K562 (cell line): ENCODE data around the gene GUK1. TPM values are rescaled to one million over a fixed set of nuclear protein-coding genes. Genes with fewer than 3 reads are reported as not detected.

Experiments used
- C11orf30 ChIP-seq: fragments of 450-650 bp; IDR thresholded peaks from 2 replicates; pipeline ENCODE4 v1.6.1; 2016; ENCODE audit warnings: low read depth, mild to moderate bottlenecking
- CBX2 ChIP-seq: fragments of 200-600 bp; sonication (generic); IDR thresholded peaks from one replicate; pipeline ENCODE4 v1.6.1; 2012; ENCODE audit warnings: mild to moderate bottlenecking, low read length, inconsistent platforms; ENCODE audit not compliant: insufficient read depth, poor library complexity, severe bottlenecking
- DNMT1 ChIP-seq: fragments of 450-650 bp; IDR thresholded peaks from 2 replicates; pipeline ENCODE4 v1.6.1; 2016; ENCODE audit warnings: antibody characterized with exemption, mild to moderate bottlenecking
- GTF2F1 ChIP-seq: IDR thresholded peaks from 2 replicates; pipeline ENCODE4 v1.6.1; 2011; ENCODE audit warnings: low read depth, low read length, improper control_type of control experiment
- HDAC3 ChIP-seq: fragments of 450-650 bp; IDR thresholded peaks from 2 replicates; pipeline ENCODE4 v1.6.1; 2018; ENCODE audit warnings: borderline replicate concordance, mild to moderate bottlenecking, moderate library complexity; ENCODE audit not compliant: partially characterized antibody
- KAT7 ChIP-seq: sonication (generic); formaldehyde crosslinking; IDR thresholded peaks from 2 replicates; pipeline ENCODE4 v1.8.0; 2022; ENCODE audit warnings: missing genetic modification reagents, mild to moderate bottlenecking, borderline replicate concordance
- MAFG ChIP-seq: fragments of 450-650 bp; conservative IDR thresholded peaks from 2 replicates; pipeline ENCODE4 v1.6.1; 2016; ENCODE audit warnings: missing genetic modification characterization, missing compliant biosample characterization
- NRF1 ChIP-seq, 2 experiments: fragments of 450-650 bp; IDR thresholded peaks in 1 of 2; conservative IDR thresholded peaks in 1 of 2; 2 replicates each; pipeline ENCODE4 v1.6.1; 2014; ENCODE audit warnings: mild to moderate bottlenecking in 2 of 2
- RBFOX2 ChIP-seq: fragments of 200-400 bp; formaldehyde crosslinking; IDR thresholded peaks from 2 replicates; pipeline ENCODE4 v1.6.1; 2017; ENCODE audit warnings: low read depth, mild to moderate bottlenecking, low read length, moderate library complexity
- SRSF9 ChIP-seq: fragments of 200-400 bp; formaldehyde crosslinking; IDR thresholded peaks from 2 replicates; pipeline ENCODE4 v1.6.1; 2017; ENCODE audit warnings: low read depth, low read length, borderline replicate concordance
- U2AF2 ChIP-seq: fragments of 200-400 bp; formaldehyde crosslinking; optimal IDR thresholded peaks from 2 replicates; pipeline ENCODE3; 2017; ENCODE audit warnings: low read depth, mild to moderate bottlenecking, low read length
- ZFP30 ChIP-seq: fragments of 250-450 bp; sonication (Bioruptor Pico); IDR thresholded peaks from 2 replicates; pipeline ENCODE4 v1.8.0; 2022; ENCODE audit warnings: moderate library complexity, mild to moderate bottlenecking, inconsistent platforms, borderline replicate concordance
- ZNF668 ChIP-seq: fragments of 250-450 bp; sonication (Bioruptor Pico); IDR thresholded peaks from 2 replicates; pipeline ENCODE4 v1.8.0; 2022; ENCODE audit warnings: mild to moderate bottlenecking, inconsistent platforms
- polyA plus RNA-seq, 8 experiments: library from polyadenylated mRNA; depleted of rRNA in 4 of 8; stranded (reverse) in 5 of 8; unstranded in 3 of 8; fragments of >200 nt; fragmentation: Nextera tagmentation in 2 of 8; fragmentation: Illumina TruSeq in 1 of 8; extraction: Ambion mirVana in 2 of 8; extraction: Trizol in 1 of 8; gene quantifications; 2 replicates each; pipeline versions ENCODE4 v1.2.1 to v1.2.3, GENCODE V29; 2011 to 2014; ENCODE audit warnings: inconsistent platforms in 1 of 8, missing spikeins in 1 of 8
- total RNA-seq, 7 experiments: library from RNA; depleted of rRNA in 6 of 7; stranded (reverse); fragments of >200 nt in 6 of 7; fragmentation: Illumina TruSeq in 2 of 7; extraction: Trizol in 2 of 7; gene quantifications; 2 replicates each; pipeline versions ENCODE4 v1.2.1 to v1.2.3, GENCODE V29; 2011 to 2021; ENCODE audit warnings: low replicate concordance in 1 of 7
- TF ChIP-seq, protein P1 (sequence below): sonication (generic); formaldehyde crosslinking; IDR thresholded peaks from 2 replicates; pipeline ENCODE4 v1.8.0; 2022; ENCODE audit warnings: mild to moderate bottlenecking, low read depth, missing genetic modification reagents
- TF ChIP-seq, protein P2 (sequence below), 2 experiments: fragments of 450-650 bp; IDR thresholded peaks; 2 replicates each; pipeline ENCODE4 v1.6.1; 2018; ENCODE audit warnings: mild to moderate bottlenecking in 2 of 2, low read depth in 1 of 2; ENCODE audit not compliant: partially characterized antibody in 2 of 2
- TF ChIP-seq, protein P3 (sequence below): fragments of 450-650 bp; IDR thresholded peaks from one replicate; pipeline ENCODE4 v1.6.1; 2018; ENCODE audit warnings: mild to moderate bottlenecking, moderate library complexity; ENCODE audit not compliant: partially characterized antibody

Gene GUK1
- total and polyA plus RNA-seq, 9 of the 15 experiments (the other 6 are each of a cell fraction or from before 2014, with no cell fraction given), result 7.0 to 331 (median 132) TPM

- TF ChIP-seq RBFOX2 (peak; percentile 86), MAFG (tag) (no peak), KAT7 (peak; percentile 82; the same call in 1 of the 2 replicates), HDAC3 (no peak), NRF1 (conservative IDR thresholded peaks at IDR 0.05 in 1 of 2, IDR thresholded peaks at IDR 0.05 in 1 of 2) (peak; percentile 99 to 100), SRSF9 (no peak), U2AF2 (no peak), DNMT1 (no peak), GTF2F1 (no peak), ZFP30 (CRISPR knock-in tag) (no peak), C11orf30 (peak; percentile 99), ZNF668 (CRISPR knock-in tag) (no peak), CBX2 (no peak)
- TF ChIP-seq, protein P1, sequence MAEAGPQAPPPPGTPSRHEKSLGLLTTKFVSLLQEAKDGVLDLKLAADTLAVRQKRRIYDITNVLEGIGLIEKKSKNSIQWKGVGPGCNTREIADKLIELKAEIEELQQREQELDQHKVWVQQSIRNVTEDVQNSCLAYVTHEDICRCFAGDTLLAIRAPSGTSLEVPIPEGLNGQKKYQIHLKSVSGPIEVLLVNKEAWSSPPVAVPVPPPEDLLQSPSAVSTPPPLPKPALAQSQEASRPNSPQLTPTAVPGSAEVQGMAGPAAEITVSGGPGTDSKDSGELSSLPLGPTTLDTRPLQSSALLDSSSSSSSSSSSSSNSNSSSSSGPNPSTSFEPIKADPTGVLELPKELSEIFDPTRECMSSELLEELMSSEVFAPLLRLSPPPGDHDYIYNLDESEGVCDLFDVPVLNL (CRISPR knock-in tag), result peak; percentile 98
- TF ChIP-seq, protein P2, sequence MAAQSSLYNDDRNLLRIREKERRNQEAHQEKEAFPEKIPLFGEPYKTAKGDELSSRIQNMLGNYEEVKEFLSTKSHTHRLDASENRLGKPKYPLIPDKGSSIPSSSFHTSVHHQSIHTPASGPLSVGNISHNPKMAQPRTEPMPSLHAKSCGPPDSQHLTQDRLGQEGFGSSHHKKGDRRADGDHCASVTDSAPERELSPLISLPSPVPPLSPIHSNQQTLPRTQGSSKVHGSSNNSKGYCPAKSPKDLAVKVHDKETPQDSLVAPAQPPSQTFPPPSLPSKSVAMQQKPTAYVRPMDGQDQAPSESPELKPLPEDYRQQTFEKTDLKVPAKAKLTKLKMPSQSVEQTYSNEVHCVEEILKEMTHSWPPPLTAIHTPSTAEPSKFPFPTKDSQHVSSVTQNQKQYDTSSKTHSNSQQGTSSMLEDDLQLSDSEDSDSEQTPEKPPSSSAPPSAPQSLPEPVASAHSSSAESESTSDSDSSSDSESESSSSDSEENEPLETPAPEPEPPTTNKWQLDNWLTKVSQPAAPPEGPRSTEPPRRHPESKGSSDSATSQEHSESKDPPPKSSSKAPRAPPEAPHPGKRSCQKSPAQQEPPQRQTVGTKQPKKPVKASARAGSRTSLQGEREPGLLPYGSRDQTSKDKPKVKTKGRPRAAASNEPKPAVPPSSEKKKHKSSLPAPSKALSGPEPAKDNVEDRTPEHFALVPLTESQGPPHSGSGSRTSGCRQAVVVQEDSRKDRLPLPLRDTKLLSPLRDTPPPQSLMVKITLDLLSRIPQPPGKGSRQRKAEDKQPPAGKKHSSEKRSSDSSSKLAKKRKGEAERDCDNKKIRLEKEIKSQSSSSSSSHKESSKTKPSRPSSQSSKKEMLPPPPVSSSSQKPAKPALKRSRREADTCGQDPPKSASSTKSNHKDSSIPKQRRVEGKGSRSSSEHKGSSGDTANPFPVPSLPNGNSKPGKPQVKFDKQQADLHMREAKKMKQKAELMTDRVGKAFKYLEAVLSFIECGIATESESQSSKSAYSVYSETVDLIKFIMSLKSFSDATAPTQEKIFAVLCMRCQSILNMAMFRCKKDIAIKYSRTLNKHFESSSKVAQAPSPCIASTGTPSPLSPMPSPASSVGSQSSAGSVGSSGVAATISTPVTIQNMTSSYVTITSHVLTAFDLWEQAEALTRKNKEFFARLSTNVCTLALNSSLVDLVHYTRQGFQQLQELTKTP (IDR thresholded peaks at IDR 0.05; ENCODE audit: low read depth in 1 of 2, partially characterized antibody in 2 of 2), result no peak
- TF ChIP-seq, protein P3, sequence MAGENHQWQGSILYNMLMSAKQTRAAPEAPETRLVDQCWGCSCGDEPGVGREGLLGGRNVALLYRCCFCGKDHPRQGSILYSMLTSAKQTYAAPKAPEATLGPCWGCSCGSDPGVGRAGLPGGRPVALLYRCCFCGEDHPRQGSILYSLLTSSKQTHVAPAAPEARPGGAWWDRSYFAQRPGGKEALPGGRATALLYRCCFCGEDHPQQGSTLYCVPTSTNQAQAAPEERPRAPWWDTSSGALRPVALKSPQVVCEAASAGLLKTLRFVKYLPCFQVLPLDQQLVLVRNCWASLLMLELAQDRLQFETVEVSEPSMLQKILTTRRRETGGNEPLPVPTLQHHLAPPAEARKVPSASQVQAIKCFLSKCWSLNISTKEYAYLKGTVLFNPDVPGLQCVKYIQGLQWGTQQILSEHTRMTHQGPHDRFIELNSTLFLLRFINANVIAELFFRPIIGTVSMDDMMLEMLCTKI, result no peak
Measured at GRCh38 chr1:228102791-228103620, 37.1 kb upstream of the GUK1 start, which contains the start of gene C1orf35 (continued).
